H9 (cell line): ENCODE data around the gene C2orf81. TPM values are rescaled to one million over a fixed set of nuclear protein-coding genes. Genes with fewer than 3 reads are reported as not detected.

Experiments used
- DNase-seq: peaks from one replicate; pipeline ENCODE4 v3.0.0-alpha.2; 2017
- H2AFZ ChIP-seq: one replicate; pipeline ENCODE4 v1.6.1; 2013; ENCODE audit warnings: mild to moderate bottlenecking, low read length, control low read depth, moderate library complexity
- H2AK5ac ChIP-seq: 2 replicates; pipeline ENCODE4 v1.6.1; 2013; ENCODE audit warnings: low read length, control low read depth, mixed read lengths; ENCODE audit not compliant: insufficient read length
- H2BK120ac ChIP-seq: one replicate; pipeline ENCODE4 v1.6.1; 2013; ENCODE audit warnings: low read depth, mild to moderate bottlenecking, low read length, control low read depth, inconsistent platforms; ENCODE audit not compliant: poor library complexity, severe bottlenecking
- H2BK12ac ChIP-seq: 2 replicates; pipeline ENCODE4 v1.6.1; 2013; ENCODE audit warnings: low read length, control low read depth, mixed read lengths, low read depth; ENCODE audit not compliant: insufficient read length
- H2BK15ac ChIP-seq: 2 replicates; pipeline ENCODE4 v1.6.1; 2013; ENCODE audit warnings: low read depth, low read length, control low read depth
- H2BK20ac ChIP-seq: one replicate; pipeline ENCODE4 v1.6.1; 2013; ENCODE audit warnings: low read depth, mild to moderate bottlenecking, low read length, control low read depth, inconsistent platforms; ENCODE audit not compliant: poor library complexity, severe bottlenecking
- H2BK5ac ChIP-seq: 2 replicates; pipeline ENCODE4 v1.6.1; 2013; ENCODE audit warnings: low read length, control low read depth, mixed read lengths; ENCODE audit not compliant: insufficient read length
- H3K14ac ChIP-seq: 2 replicates; pipeline ENCODE4 v1.6.1; 2013; ENCODE audit warnings: low read length, control low read depth; ENCODE audit not compliant: insufficient read depth
- H3K18ac ChIP-seq: 2 replicates; pipeline ENCODE4 v1.6.1; 2013; ENCODE audit warnings: low read depth, mild to moderate bottlenecking, mixed read lengths, low read length, control low read depth; ENCODE audit not compliant: insufficient read length
- H3K23ac ChIP-seq: 2 replicates; pipeline ENCODE4 v1.6.1; 2013; ENCODE audit warnings: low read length, control low read depth, mixed read lengths, low read depth; ENCODE audit not compliant: insufficient read length
- H3K23me2 ChIP-seq: 2 replicates; pipeline ENCODE4 v1.6.1; 2013; ENCODE audit warnings: low read depth, mild to moderate bottlenecking, mixed read lengths, low read length, control low read depth; ENCODE audit not compliant: insufficient read length, poor library complexity, severe bottlenecking
- H3K27ac ChIP-seq: 2 replicates; pipeline ENCODE4 v1.5.1; 2013; ENCODE audit warnings: low read length, control low read depth, mixed read lengths, low read depth; ENCODE audit not compliant: insufficient read length
- H3K27me3 ChIP-seq: 2 replicates; pipeline ENCODE4 v1.6.1; 2013; ENCODE audit warnings: low read length, control low read depth, inconsistent platforms; ENCODE audit not compliant: insufficient read depth
- H3K4ac ChIP-seq: 2 replicates; pipeline ENCODE4 v1.6.1; 2013; ENCODE audit warnings: low read depth, mild to moderate bottlenecking, control low read depth, inconsistent platforms, low read length, moderate library complexity
- H3K4me1 ChIP-seq: 2 replicates; pipeline ENCODE4 v1.6.1; 2013; ENCODE audit warnings: low read length, control low read depth, inconsistent platforms; ENCODE audit not compliant: insufficient read depth
- H3K4me2 ChIP-seq: 2 replicates; pipeline ENCODE4 v1.6.1; 2013; ENCODE audit warnings: low read length, control low read depth, mixed read lengths; ENCODE audit not compliant: insufficient read length, insufficient read depth
- H3K56ac ChIP-seq: 2 replicates; pipeline ENCODE4 v1.6.1; 2013; ENCODE audit warnings: low read depth, mild to moderate bottlenecking, mixed read lengths, low read length, control low read depth; ENCODE audit not compliant: insufficient read length
- H3K79me1 ChIP-seq: 2 replicates; pipeline ENCODE4 v1.6.1; 2013; ENCODE audit warnings: low read depth, mild to moderate bottlenecking, moderate library complexity, low read length, control low read depth, inconsistent platforms; ENCODE audit not compliant: insufficient read depth, poor library complexity, severe bottlenecking
- H3K79me2 ChIP-seq: 2 replicates; pipeline ENCODE4 v1.6.1; 2013; ENCODE audit warnings: low read length, control low read depth, inconsistent platforms; ENCODE audit not compliant: insufficient read depth
- H3K9ac ChIP-seq: 2 replicates; pipeline ENCODE4 v1.6.1; 2013; ENCODE audit warnings: low read length, control low read depth, mixed read lengths; ENCODE audit not compliant: insufficient read length; ENCODE audit errors: extremely low read depth
- H3K9me3 ChIP-seq: one replicate; pipeline ENCODE4 v1.6.1; 2013; ENCODE audit warnings: low read depth, low read length, inconsistent platforms; ENCODE audit not compliant: control insufficient read depth
- H3T11ph ChIP-seq: one replicate; pipeline ENCODE4 v1.6.1; 2013; ENCODE audit warnings: mild to moderate bottlenecking, low read length, control low read depth, inconsistent platforms
- H4K20me1 ChIP-seq: one replicate; pipeline ENCODE4 v1.6.1; 2013; ENCODE audit not compliant: control insufficient read depth, insufficient read length, insufficient read depth
- H4K5ac ChIP-seq: 2 replicates; pipeline ENCODE4 v1.6.1; 2013; ENCODE audit warnings: low read depth, mild to moderate bottlenecking, mixed read lengths, low read length, control low read depth; ENCODE audit not compliant: insufficient read length
- H4K8ac ChIP-seq: replicated peaks from 2 replicates; pipeline ENCODE4 v1.6.1; 2013; ENCODE audit warnings: low read length, control low read depth, mixed read lengths, low read depth; ENCODE audit not compliant: insufficient read length
- H4K91ac ChIP-seq: 2 replicates; pipeline ENCODE4 v1.6.1; 2013; ENCODE audit warnings: low read depth, mild to moderate bottlenecking, moderate library complexity, mixed read lengths, low read length, control low read depth; ENCODE audit not compliant: insufficient read length
- H3K27ac Mint-ChIP-seq, 3 experiments: 2 replicates in 2 of 3; 3 replicates in 1 of 3; pipeline ENCODE4 v1.8.0; 2020 to 2021; ENCODE audit warnings: mixed read lengths in 3 of 3, mild to moderate bottlenecking in 1 of 3, moderate library complexity in 1 of 3
- H3K27me3 Mint-ChIP-seq: 2 replicates; pipeline ENCODE4 v1.8.0; 2021; ENCODE audit warnings: low read depth, mild to moderate bottlenecking, moderate library complexity, mixed read lengths
- H3K36me3 Mint-ChIP-seq, 3 experiments: 2 replicates in 2 of 3; 3 replicates in 1 of 3; pipeline ENCODE4 v1.8.0; 2020 to 2021; ENCODE audit warnings: low read depth in 3 of 3, mixed read lengths in 3 of 3; ENCODE audit not compliant: insufficient read depth in 1 of 3
- H3K4me1 Mint-ChIP-seq, 2 experiments: 2 replicates each; pipeline ENCODE4 v1.8.0; 2020; ENCODE audit warnings: mixed read lengths in 2 of 2
- H3K4me3 Mint-ChIP-seq, 2 experiments: 2 replicates in 1 of 2; 3 replicates in 1 of 2; pipeline ENCODE4 v1.8.0; 2020 to 2021; ENCODE audit warnings: mild to moderate bottlenecking in 2 of 2, mixed read lengths in 2 of 2, moderate library complexity in 1 of 2
- H3K9me3 Mint-ChIP-seq, 2 experiments: 2 replicates in 1 of 2; 3 replicates in 1 of 2; pipeline ENCODE4 v1.8.0; 2020; ENCODE audit warnings: mild to moderate bottlenecking in 2 of 2, mixed read lengths in 2 of 2, moderate library complexity in 1 of 2
- WGBS: extraction: QIAGEN DNeasy Blood & Tissue Kit; methylation state at CpG from one replicate; pipeline ENCODE4 v1.1.7; 2013; ENCODE audit warnings: missing lambda C conversion rate, low lambda C conversion rate, mixed read lengths; ENCODE audit not compliant: insufficient read length; ENCODE audit errors: extremely low coverage; 5-methylcytosine and 5-hydroxymethylcytosine counted together
- total RNA-seq: library from RNA; stranded (reverse); gene quantifications from 2 replicates; pipeline ENCODE4 v1.2.1, GENCODE V29; 2021
- TF ChIP-seq, protein P1 (sequence below): fragments of 200-600 bp; sonication (generic); conservative IDR thresholded peaks from 3 replicates; pipeline ENCODE4 v1.8.0; 2021; ENCODE audit warnings: antibody characterized with exemption, mild to moderate bottlenecking

Gene C2orf81
- total RNA-seq, 1 experiment from 2014 or later: 3.5 TPM

- DNase-seq: no peak
- Histone ChIP-seq H2BK5ac (no peak overlapping the region), H3K4me2 (peak overlapping the region; percentile 96), H3T11ph (no peak overlapping the region), H4K91ac (no peak overlapping the region), H3K14ac (no peak overlapping the region), H2AFZ (peak overlapping the region; percentile 93), H2BK15ac (no peak overlapping the region), H3K4ac (no peak overlapping the region), H2AK5ac (no peak overlapping the region), H4K8ac (no peak overlapping the region), H3K27me3 (no peaks in the 10 kb centered on the region), H3K9ac (no peak overlapping the region), H3K9me3 (no peaks in the 10 kb centered on the region), H4K20me1 (no peaks in the 10 kb centered on the region), H3K4me1 (peaks cover 4% of the 10 kb centered on the region; the same call in 1 of the 2 replicates), H3K56ac (no peak overlapping the region), H2BK20ac (no peak overlapping the region), H3K23me2 (peaks cover 7% of the 10 kb centered on the region), H3K79me2 (peaks cover 18% of the 10 kb centered on the region; the same call in 1 of the 2 replicates), H4K5ac (no peak overlapping the region), H3K27ac (no peak overlapping the region), H3K79me1 (no peaks in the 10 kb centered on the region), H3K18ac (no peak overlapping the region), H2BK120ac (no peak overlapping the region), H2BK12ac (no peak overlapping the region), H3K23ac (no peak overlapping the region)
- H3K27ac Mint-ChIP-seq: peak overlapping the region in 2 of 3 experiments; percentile 32 to 87; a peak in 2 of 7 replicates
- TF ChIP-seq, protein P1, sequence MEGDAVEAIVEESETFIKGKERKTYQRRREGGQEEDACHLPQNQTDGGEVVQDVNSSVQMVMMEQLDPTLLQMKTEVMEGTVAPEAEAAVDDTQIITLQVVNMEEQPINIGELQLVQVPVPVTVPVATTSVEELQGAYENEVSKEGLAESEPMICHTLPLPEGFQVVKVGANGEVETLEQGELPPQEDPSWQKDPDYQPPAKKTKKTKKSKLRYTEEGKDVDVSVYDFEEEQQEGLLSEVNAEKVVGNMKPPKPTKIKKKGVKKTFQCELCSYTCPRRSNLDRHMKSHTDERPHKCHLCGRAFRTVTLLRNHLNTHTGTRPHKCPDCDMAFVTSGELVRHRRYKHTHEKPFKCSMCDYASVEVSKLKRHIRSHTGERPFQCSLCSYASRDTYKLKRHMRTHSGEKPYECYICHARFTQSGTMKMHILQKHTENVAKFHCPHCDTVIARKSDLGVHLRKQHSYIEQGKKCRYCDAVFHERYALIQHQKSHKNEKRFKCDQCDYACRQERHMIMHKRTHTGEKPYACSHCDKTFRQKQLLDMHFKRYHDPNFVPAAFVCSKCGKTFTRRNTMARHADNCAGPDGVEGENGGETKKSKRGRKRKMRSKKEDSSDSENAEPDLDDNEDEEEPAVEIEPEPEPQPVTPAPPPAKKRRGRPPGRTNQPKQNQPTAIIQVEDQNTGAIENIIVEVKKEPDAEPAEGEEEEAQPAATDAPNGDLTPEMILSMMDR: no peak
- H3K27me3 Mint-ChIP-seq: peaks cover 1% of the 10 kb centered on the region
- WGBS: no CpG with 5 or more reads among the region's 13 CpGs
- H3K9me3 Mint-ChIP-seq: no peaks in the 10 kb centered on the region
- H3K4me3 Mint-ChIP-seq: peak overlapping the region; percentile 84 to 90; a peak in 3 of 5 replicates
- H3K36me3 Mint-ChIP-seq: no peaks in the 10 kb centered on the region
- peaks cover 0 to 6% of the 10 kb centered on the region in 2 experiments; a peak in 3 of 4 replicates for H3K4me1 Mint-ChIP-seq
These were observed 29.0 kb downstream of the C2orf81 start for GRCh38 chr2:74392449-74392743.
